Astrocyte (in vitro differentiated cells and primary cell): Measurements from ENCODE around the gene GOLGA6A.

Source experiments
- CTCF ChIP-seq: IDR thresholded peaks from 2 replicates; pipeline ENCODE4 v1.5.1; 2011; ENCODE audit warnings: low read depth, mild to moderate bottlenecking, inconsistent platforms, low read length, moderate library complexity; ENCODE audit not compliant: insufficient read depth
- EZH2 ChIP-seq: IDR thresholded peaks from 2 replicates; pipeline ENCODE4 v1.6.1; 2012; ENCODE audit warnings: mild to moderate bottlenecking, low read length, inconsistent platforms; ENCODE audit not compliant: insufficient read depth

GRCh38 chr15:74022706-74023470, 59.5 kb downstream of the GOLGA6A start:
- TF ChIP-seq CTCF (no peak), EZH2 (no peak)
